Measurements from ENCODE around the gene C1QB.

The C1QB gene

GRCh38 chr1:22645931-22646330 is 7.1 kb upstream of the C1QB start:
- no peak for TF ChIP-seq CTCF (IDR thresholded peaks at IDR 0.05; ENCODE audit: insufficient read depth, low read depth, low read length, missing control alignments)
- H3K4me3 ChIP-seq (ENCODE audit: low read depth, low read length): no peak overlapping the region

GRCh38 chr1:22646384-22646783 is 6.7 kb upstream of the C1QB start:
- no peak for DNase-seq (ENCODE audit: low read depth)
- H3K4me3 ChIP-seq (ENCODE audit: low read depth, low read length): no peak overlapping the region
- TF ChIP-seq CTCF (IDR thresholded peaks at IDR 0.05; ENCODE audit: insufficient read depth, low read depth, low read length, missing control alignments): no peak

More at GRCh38 chr1:22645931-22646330, 7.1 kb upstream of the C1QB start:
- DNase-seq (ENCODE audit: low read depth): no peak

- TF ChIP-seq CTCF (IDR thresholded peaks at IDR 0.05; ENCODE audit: insufficient read depth, low read depth, low read length, missing control alignments): no peak
- no peak for DNase-seq (ENCODE audit: low read depth)
- H3K4me3 ChIP-seq (ENCODE audit: low read depth, low read length): no peak overlapping the region
Measured at GRCh38 chr1:22650089-22650693, 2.8 kb upstream of the C1QB start.

GRCh38 chr1:22651941-22652856 is 837 bp upstream of the C1QB start:
- no peak for DNase-seq (ENCODE audit: low read depth)
- no peak for TF ChIP-seq CTCF (IDR thresholded peaks at IDR 0.05; ENCODE audit: insufficient read depth, low read depth, low read length, missing control alignments)
- H3K4me3 ChIP-seq (ENCODE audit: low read depth, low read length): no peak overlapping the region

- peak; percentile 6 for TF ChIP-seq CTCF (IDR thresholded peaks at IDR 0.05; ENCODE audit: insufficient read depth, low read depth, low read length, missing control alignments)
- H3K4me3 ChIP-seq (ENCODE audit: low read depth, low read length): no peak overlapping the region
- no peak for DNase-seq (ENCODE audit: low read depth)
Measured at GRCh38 chr1:22654692-22655091, 1.7 kb downstream of the C1QB start.

- no peak overlapping the region for H3K4me3 ChIP-seq (ENCODE audit: low read depth, low read length)
- DNase-seq (ENCODE audit: low read depth): no peak
- peak; percentile 20 for TF ChIP-seq CTCF (IDR thresholded peaks at IDR 0.05; ENCODE audit: insufficient read depth, low read depth, low read length, missing control alignments)
Measured at GRCh38 chr1:22658385-22659163, 5.5 kb downstream of the C1QB start.
